Glutamatergic neuron (in vitro differentiated cells): ENCODE measurements around the gene ELFN2. TPM values are rescaled to one million over a fixed set of nuclear protein-coding genes. Genes with fewer than 3 reads are reported as not detected.

Experiments
- DNase-seq: peaks from one replicate; pipeline ENCODE4 v3.0.0; 2022
- H3K27ac Mint-ChIP-seq: one replicate; pipeline ENCODE4 v1.8.0; 2020; ENCODE audit warnings: mild to moderate bottlenecking, mixed read lengths, inconsistent platforms; ENCODE audit not compliant: unreplicated experiment
- H3K27me3 Mint-ChIP-seq: one replicate; pipeline ENCODE4 v1.8.0; 2020; ENCODE audit warnings: mild to moderate bottlenecking, moderate library complexity, mixed read lengths, inconsistent platforms; ENCODE audit not compliant: unreplicated experiment
- H3K36me3 Mint-ChIP-seq: one replicate; pipeline ENCODE4 v1.8.0; 2020; ENCODE audit warnings: mild to moderate bottlenecking, mixed read lengths, inconsistent platforms; ENCODE audit not compliant: unreplicated experiment
- H3K4me1 Mint-ChIP-seq: one replicate; pipeline ENCODE4 v1.8.0; 2020; ENCODE audit warnings: mild to moderate bottlenecking, low read depth, mixed read lengths, inconsistent platforms; ENCODE audit not compliant: unreplicated experiment
- H3K4me3 Mint-ChIP-seq: one replicate; pipeline ENCODE4 v1.8.0; 2020; ENCODE audit warnings: mild to moderate bottlenecking, mixed read lengths, inconsistent platforms; ENCODE audit not compliant: unreplicated experiment
- H3K9me3 Mint-ChIP-seq: one replicate; pipeline ENCODE4 v1.8.0; 2020; ENCODE audit warnings: mild to moderate bottlenecking, moderate library complexity, mixed read lengths, inconsistent platforms; ENCODE audit not compliant: unreplicated experiment
- CTCF ChIP-seq: fragments of 200-600 bp; sonication (generic); IDR thresholded peaks from one replicate; pipeline ENCODE4 v1.5.0; 2021; ENCODE audit not compliant: partially characterized antibody, unreplicated experiment
- total RNA-seq: library from RNA; stranded (reverse); fragmentation: NEBNext Ultra II Directional; extraction: Animal tissue kit (Norgen Biotek cat#: 25700); gene quantifications from one replicate; pipeline ENCODE4 v1.2.1, GENCODE V29; 2021; ENCODE audit not compliant: unreplicated experiment

Gene ELFN2
- total RNA-seq, 1 donor from 2014 or later = 7.3 TPM

- H3K27me3 Mint-ChIP-seq = peaks cover 8% of the 10 kb centered on the region
- H3K9me3 Mint-ChIP-seq = peaks cover 6% of the 10 kb centered on the region
- no peak for TF ChIP-seq CTCF
- no peak overlapping the region for H3K4me3 Mint-ChIP-seq
- DNase-seq = no peak
- H3K27ac Mint-ChIP-seq = peak overlapping the region; percentile 68
- peaks cover 27% of the 10 kb centered on the region for H3K4me1 Mint-ChIP-seq
- no peaks in the 10 kb centered on the region for H3K36me3 Mint-ChIP-seq
Measured at GRCh38 chr22:37467391-37467955, 40.2 kb upstream of the ELFN2 start.

- Mint-ChIP-seq H3K9me3 (peaks cover 5% of the 10 kb centered on the region), H3K4me1 (peaks cover 28% of the 10 kb centered on the region), H3K27me3 (peaks cover 6% of the 10 kb centered on the region), H3K36me3 (no peaks in the 10 kb centered on the region), H3K4me3 (no peak overlapping the region), H3K27ac (no peak overlapping the region)
- DNase-seq = no peak
- no peak for TF ChIP-seq CTCF
Measured at GRCh38 chr22:37464181-37464580, 36.9 kb upstream of the ELFN2 start.

GRCh38 chr22:37462983-37463382 is 35.7 kb upstream of the ELFN2 start:
- H3K27ac Mint-ChIP-seq = no peak overlapping the region
- peaks cover 2% of the 10 kb centered on the region for H3K9me3 Mint-ChIP-seq
- peaks cover 6% of the 10 kb centered on the region for H3K27me3 Mint-ChIP-seq
- peaks cover 26% of the 10 kb centered on the region for H3K4me1 Mint-ChIP-seq
- DNase-seq = no peak
- H3K36me3 Mint-ChIP-seq = no peaks in the 10 kb centered on the region
- H3K4me3 Mint-ChIP-seq = no peak overlapping the region
- TF ChIP-seq CTCF = no peak

GRCh38 chr22:37462436-37462835 is 35.2 kb upstream of the ELFN2 start:
- TF ChIP-seq CTCF = no peak
- no peak overlapping the region for H3K4me3 Mint-ChIP-seq
- peaks cover 24% of the 10 kb centered on the region for H3K4me1 Mint-ChIP-seq
- no peaks in the 10 kb centered on the region for H3K36me3 Mint-ChIP-seq
- no peak for DNase-seq
- H3K27ac Mint-ChIP-seq = no peak overlapping the region
- peaks cover 2% of the 10 kb centered on the region for H3K9me3 Mint-ChIP-seq
- peaks cover 6% of the 10 kb centered on the region for H3K27me3 Mint-ChIP-seq

- no peak for DNase-seq
- H3K27me3 Mint-ChIP-seq = peaks cover 6% of the 10 kb centered on the region
- no peak overlapping the region for H3K27ac Mint-ChIP-seq
- H3K9me3 Mint-ChIP-seq = peaks cover 3% of the 10 kb centered on the region
- no peaks in the 10 kb centered on the region for H3K36me3 Mint-ChIP-seq
- H3K4me1 Mint-ChIP-seq = peaks cover 22% of the 10 kb centered on the region
- H3K4me3 Mint-ChIP-seq = no peak overlapping the region
- no peak for TF ChIP-seq CTCF
Measured at GRCh38 chr22:37461961-37462360, 34.7 kb upstream of the ELFN2 start.
